Germinal center (tissue), 1 donor: ENCODE measurements around the gene DCAF6.

Experiments
- DNase-seq: peaks from one replicate; pipeline ENCODE4 v3.0.0; 2012; ENCODE audit warnings: mixed read lengths, low spot score

The DCAF6 gene

DNA sequence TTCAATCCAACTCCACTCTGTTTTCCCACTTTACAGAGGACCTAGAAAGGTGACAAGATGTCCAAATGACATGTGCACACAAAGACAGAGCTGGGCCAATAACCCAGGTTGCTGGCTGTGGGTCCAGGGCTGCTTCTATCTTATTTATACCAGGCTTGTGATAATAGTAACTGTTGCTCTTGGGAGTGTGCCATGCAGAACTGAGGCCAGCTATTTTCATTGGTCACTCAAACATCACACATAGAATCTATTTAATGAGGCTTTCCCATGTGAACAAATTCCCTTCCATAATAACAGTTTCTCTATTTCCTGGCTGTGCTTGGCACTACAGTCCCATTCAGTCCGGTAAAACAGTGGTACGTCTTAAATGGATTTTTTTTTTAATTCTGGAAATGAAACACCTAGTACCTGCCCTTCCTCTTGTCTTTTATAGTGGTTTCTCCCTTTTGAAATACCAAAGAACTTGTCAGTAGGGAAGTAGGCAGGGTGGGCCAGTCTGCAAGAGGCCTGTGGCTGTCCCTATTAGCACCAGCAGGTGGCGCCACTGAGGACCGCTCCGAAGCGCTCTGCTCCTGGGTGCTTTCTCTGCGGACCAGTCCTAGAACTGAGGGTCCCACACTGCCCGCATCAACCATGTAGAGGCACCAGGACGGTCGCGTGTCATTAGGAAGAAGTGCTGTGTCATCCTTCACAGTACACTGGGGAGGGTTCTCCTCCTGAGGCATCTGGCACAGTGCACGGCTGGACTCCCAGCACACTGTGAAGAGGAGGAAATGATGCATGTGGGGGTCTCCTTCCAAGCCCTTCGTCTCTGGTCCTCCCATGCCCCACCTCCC is 148.1 kb downstream of the DCAF6 start:
- DNase-seq: peak; percentile 67

DNA sequence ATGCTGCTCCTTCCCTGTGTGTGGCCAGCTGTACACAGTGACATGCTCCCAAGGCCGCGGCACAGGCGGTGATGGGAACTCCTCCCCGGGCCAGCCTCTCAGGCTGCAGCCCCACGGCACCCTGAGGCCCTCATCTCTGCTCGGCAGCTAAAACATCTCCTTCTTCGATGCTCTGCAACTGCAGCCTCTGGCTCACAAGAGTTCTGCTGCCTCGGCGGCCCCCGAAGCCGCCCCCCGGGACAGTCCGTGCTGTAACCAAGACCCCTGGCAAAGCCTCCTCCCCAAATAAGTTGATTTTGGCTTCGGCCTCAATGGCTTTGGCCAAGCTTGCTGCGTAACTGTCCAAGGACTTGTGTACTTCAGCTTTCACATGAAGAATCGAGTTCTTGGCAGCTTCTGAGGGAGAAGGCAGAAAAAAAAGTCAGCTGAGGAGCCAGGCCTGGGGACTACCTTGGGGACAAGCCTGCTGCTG is 149.0 kb downstream of the DCAF6 start:
- DNase-seq: no peak

DNA sequence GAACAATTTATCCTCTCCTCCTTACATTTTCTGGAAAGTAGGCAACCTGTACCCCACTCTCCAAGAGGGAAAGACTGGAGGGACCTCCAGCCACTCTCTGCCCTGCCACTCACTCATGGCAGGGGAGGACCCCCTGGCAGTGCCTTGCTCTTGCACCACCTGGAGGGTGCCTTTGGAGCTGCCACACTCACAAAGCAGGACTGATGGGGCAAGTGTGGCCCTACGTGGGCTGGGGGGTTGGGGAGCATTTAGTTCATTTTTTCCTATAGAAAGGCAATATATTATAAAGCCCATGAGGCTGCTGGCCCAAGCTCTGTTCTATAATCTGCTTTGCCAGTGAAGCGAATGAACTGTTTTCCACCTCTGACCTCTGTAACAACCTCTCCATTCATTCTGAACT is 150.0 kb downstream of the DCAF6 start:
- DNase-seq: no peak

DNA sequence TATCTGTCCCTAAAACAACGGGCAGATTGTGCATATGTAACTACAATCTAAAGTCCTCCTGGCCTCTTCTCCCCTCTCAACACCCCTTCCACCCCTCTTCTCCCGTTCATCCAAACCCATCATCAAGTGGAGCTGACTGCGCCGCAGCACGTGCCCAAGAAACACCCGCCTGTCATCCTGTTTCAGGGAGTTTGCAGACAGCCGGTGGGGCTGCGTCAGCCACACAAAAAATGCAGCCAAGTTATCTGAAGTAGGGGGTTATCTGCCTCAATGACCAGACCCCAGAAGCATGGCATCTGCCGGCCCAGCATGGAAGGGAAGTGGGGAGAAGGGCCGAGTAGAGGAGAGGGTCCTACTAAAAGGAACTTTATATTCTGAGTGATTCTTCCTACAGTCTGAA is 151.2 kb downstream of the DCAF6 start:
- no peak for DNase-seq

DNA sequence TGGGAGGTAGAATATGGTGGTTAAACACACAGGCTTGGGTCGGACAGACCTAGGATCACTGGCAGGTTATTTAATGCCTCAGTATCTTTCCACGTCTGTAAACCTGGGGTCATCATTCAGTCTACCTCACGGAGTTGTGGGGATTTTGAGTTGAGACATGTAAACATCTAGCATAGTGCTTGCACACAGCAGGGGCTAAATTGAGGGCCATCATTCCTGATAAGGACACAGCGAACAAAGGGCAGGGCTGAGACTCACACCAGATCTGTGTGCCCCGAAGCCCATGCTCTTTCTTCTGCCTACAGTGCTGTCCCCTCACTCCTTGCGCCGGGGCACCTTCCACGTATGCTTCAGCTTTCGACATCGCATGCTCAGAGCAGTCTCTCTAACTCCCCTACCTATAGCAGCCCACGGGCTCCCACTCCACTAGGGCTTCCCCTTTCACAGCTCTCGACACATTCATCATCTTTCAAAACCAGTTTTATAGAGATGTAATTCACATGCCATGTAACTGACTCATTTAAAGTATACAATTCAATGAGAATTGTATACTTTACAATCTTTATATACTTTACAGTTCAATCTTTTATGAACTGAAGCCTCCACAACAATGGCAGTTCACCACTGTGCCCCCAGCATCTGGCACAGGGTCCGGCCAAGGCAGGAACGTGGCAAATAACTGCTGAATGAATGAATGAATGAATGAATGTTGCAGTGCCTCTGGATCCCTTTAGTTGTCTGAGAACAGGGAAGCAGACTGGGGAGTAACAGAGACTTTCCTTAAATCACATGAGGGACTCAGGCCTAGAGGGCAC is 152.2 kb downstream of the DCAF6 start:
- no peak for DNase-seq

DNA sequence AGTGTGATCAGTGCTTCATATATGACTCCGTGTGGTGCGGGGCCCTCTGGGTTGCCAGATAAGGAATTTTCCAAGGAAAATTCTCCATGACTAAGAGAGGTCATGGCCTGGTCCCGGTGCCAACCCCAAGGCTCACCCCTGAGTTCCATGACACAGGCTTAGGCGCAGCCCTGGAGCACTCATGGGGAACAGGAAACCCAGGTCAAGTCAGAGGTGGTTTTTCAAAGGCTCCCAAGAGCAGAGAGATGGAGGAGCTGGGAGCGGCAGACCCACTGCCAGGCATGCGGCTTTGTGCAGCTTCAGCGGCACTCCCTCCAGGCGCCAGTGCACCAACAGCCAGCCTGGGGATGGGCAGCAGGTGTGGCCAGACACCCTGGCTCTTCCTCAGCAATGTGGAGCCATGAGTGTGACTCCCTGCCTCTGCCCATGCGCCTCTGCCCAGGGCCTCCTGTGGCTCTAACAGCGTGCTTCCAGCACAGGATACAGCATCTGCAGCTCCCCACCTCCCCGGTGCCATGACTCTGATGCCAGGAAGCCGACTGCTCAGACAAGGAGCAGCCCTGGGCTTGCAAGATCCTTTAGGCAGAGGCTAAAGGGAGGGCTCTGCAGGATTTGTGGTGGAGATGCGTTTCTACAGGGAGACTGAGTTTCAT is 153.0 kb downstream of the DCAF6 start:
- DNase-seq: no peak

DNA sequence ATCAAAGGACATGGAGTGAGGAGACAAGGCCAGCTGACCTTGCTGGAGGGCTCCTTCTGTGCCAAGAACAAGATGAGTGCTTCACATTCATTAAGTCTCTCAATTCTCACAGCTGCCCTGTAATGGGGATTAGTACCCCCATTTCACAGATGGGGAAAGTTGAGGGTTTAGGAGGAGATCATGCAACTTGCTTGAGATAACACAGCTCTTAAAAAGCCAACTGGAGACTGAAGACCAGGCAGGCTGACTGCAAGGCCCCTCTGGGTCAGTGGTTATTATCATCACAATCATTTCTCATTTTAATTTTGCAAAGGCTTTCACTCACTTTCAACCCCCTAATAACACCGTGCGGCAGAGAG is 153.5 kb downstream of the DCAF6 start:
- no peak for DNase-seq

DNA sequence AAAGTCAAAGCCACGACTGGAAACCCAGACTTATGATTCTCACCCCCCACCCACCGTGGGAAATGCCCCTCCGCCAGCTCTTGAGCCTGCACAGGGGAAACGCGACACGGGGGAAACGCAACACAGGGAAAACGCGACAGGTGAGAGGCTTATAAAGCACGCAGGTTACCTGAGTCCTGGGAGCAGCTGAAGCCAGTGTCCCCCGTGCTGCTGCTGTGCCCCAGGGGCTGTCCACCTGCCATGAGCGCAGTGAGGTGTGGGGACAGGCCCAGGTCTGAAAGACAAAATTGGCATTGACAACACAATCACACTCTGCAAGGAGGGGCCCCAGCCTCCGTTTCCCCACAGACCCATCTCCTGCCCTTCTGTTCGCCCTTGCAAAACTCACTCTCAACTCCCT is 153.9 kb downstream of the DCAF6 start:
- DNase-seq: no peak

DNA sequence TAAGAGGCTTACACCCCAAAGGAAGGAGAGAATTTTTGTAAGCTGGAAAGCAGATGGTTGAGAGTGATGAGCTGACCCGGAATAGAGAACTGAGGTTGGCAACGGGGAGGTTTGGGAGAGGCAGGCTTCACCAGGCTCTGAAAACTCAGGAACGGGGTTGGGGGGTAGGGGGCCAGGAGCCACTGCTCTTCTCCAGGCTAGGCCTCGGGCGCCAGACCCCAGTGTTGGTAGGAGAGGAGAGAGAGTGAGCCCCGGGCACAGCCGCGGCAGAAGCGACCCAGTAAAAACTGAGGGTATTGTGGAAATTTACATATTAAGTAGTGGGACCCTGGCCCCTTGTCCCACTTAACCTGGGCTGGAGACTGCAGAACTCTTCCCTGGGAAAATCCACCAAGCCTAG is 154.6 kb downstream of the DCAF6 start:
- no peak for DNase-seq

DNA sequence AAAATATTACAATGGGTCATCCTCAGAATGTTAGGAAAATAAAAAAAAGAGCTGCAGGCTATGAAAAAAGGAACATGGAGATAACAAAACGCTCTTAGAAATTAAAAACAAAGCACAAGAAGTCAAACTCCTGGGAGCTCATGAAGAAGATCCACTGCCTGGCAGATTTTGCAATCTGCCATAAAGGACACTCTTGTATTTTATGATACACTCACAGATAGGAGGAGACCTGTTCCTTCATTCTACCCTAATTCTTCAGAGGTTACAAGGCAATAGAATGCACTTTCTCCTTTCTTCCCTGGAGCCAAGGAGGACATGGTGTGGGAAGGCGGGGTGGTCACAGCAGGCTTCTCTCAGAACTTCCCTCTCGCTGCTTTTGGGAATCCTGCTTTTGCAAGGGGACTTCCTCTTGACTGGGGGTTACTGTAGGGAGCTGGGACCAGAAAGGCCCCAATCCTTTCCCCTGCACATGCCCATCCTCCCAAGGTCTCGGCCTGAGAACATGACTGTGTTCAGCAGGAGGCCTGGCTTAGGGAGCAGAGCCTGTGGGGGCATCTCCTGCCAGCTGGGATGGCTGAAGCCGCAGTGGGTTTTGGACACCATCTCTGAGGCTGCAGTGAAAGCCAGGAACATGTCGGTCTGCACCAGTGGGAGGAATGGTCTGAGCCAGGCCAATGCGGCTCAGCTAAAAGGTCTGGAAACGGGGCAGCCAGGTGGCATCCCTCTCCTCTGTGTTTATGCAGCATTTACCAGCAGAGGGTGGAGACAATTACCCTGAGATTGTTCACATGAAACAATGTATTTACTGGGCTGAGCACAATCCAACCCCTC is 155.5 kb downstream of the DCAF6 start:
- no peak for DNase-seq

DNA sequence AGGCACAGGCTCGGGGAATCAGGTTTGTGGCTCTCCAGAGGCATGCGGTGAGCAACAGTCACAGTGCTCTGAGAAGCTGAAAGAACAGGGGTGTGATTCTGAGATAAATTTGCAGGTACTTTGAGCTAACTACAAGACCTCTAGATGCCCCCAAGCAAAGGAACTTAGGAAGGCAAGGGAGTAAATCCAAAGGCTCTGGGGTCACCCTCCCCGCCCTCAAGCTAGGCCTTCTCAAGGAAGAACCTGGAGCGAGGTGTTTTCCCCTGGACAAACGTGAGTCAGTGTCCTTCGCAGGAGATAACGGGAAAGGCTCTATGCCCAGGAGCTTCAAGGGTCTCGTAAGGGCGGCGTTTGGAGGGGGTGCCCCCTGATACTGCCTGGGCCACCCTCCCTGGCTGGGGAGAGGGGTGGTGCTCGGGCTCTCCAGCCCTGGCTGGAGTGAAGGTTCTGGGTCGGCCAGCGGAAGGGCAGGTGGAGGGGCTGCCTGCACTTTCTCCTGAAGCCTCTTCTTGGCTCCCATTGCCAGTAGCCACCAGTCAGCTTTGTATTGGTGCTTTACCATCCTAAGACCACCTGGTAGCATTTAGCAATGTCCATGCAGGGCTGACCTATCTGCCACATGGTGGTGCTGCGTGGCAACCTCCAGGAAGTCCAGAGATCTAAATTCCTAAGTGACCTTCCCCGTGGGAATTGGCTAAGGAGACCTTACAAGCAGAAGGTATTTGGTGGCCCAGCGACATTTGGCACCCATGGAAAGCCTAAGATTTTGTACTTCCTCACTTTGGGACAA is 156.3 kb downstream of the DCAF6 start:
- no peak for DNase-seq

DNA sequence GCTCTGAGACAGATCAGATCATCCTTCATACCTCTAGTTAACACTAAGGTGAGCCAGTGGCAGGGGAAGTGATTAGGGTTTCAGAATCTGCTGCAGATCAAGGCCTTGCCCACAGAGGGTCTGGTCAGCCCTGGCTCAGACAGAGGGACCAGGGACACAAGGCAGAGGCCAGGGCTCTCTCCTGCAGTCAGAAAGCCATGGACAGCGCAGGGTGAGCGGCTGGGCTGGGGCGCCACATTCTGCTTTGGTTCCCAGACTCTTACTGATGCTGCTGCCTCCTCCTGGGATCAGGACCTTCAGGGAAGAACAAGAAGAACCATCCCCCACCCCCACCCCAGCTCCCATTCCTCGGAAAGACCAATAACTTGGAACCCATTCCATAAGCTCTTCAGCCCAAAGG is 157.1 kb downstream of the DCAF6 start:
- no peak for DNase-seq

DNA sequence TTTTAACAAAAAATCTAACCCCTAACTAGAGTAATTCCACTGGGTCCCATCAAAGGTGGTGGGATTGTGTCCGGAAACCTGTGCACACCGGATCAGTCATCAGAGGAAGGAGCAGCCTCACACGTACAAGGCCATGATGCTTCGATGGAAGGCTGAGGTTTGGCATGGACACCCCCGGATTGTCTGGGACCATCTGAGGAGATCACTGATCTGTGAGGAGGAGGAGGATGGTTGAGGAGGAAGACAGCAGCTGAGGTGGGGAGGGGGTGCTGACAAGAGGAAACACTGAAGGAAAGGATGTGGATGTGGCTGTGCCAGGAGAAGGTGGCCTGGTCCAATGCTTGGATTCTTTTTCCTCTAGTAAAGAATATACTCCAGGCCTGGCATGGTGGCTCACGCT is 159.0 kb downstream of the DCAF6 start:
- no peak for DNase-seq

DNA sequence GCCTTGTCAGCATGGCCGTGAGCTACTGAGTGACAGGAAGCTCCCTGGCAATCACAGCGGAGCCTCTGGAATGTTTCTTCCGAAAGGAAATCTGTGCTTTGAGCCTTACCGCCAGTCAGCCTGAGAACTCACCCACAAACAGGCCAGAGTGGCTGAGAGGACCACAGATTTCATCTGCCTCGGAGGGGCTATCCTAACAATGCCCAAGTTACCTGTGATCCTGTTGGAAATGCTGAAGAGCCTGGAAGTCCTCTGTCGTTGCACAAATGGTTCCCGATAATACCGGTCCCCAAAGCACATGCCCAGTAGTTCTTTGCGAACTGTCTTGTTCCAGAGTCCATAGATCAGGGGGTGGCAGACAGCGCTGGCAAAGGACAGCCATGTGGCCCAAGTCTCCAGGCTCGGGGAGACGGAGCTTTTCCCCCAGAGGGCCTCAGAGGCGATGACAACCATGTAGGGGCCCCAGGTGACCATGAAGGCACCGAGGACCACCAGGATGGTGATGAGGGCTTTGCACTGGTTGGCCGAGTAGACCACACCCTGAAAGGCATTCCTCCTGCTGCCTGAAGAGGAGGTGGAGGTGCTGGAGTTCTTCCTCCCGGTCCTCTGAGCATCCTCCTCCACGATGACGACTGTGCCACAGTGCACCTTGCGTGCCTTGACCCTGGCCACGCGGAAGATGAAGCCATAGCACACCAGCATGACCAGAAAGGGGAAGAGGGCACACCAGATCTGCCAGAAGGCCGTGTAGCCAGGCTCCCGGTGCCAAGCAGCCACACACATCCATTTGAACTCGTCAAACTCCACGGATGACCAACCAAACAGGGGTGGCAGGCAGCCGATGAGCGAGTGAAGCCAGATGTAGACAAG is 160.0 kb downstream of the DCAF6 start:
- DNase-seq: no peak

DNA sequence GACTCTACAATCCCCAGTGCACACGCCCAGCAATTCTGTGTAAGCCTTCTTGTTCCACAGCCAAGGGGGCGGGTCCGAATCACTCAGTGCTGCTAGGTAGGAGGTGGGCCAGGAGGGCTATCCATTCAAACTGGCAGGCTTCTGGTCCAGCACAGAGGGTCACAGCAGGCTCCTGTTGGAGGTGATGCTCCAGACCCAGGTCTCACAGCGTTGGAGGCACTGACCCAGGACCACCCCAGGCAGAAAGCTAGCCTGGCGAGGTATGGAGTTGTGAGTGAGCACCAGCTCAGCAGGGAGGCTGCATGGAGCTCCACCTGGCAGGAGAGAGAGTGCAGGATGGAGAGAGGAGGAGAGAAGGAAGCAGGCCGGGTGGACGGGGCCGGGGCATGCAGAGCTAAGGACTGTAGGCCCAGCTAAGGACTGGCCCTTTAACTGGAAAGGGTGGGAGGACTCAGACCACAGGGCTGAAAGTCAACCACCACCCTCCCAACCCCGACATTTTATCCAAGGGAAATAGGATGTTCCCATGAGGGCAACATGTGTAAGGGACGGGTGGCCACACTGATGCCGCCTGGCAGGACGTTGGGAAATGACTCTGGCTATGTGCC is 161.5 kb downstream of the DCAF6 start:
- DNase-seq: no peak

DNA sequence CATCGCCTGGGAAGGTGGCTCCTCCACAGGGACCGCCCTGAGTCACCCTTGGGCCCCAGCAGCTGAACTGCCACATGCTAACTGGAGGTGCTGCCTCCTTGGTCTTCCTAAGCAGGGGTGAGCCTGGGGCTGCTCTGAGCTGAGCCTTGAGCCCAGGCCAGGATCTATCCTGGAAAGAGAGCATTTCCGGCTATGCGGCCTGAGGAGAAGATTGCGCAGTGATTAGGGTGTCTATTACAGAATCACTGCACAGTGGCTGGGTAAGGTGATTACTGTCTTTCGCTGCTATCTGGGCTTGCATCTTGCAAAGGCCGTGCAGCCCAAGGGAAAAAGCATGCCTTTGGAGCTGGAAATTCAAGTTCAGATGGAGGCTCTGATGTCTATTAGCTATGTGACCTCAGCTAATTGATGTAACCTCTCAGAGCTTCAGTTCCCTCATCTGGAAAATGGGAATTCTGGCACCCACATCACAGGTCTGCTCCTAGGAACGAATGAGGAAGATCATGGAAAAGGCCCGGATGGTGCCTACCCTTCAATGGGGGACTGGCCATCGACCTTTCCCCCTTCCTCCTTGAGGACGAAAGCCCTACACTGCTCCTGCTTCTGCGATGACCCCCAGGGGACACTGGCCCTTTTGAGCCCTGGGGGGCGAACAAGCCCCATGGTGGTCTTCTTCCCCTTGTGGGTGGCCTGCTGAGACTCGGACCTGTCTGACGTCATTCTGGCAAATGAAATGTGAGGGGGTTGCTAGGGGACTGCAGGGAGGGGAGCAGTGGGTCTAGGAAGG is 162.2 kb downstream of the DCAF6 start:
- DNase-seq: no peak

DNA sequence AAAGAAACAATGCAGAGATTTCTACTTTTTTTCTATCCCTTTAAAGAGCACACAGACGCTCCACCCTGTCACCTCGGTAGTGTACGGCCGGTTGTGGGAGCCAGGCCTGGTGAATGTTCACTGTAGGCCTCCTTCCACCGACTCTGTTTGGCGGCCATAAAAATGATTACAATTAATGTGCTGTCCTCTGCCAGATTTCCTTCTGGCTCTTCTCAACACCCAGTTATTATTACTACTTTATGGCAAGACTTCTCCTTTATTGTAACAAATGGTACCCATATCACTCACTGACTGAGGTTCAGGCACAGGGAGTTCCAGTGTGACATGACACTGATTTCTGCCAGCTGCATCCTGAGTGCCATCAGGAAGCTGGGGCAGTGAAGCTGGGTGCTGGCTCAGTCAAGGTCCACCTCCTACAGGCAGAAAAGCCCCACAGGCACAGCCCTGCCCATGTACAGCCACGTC is 162.9 kb downstream of the DCAF6 start:
- DNase-seq: no peak

DNA sequence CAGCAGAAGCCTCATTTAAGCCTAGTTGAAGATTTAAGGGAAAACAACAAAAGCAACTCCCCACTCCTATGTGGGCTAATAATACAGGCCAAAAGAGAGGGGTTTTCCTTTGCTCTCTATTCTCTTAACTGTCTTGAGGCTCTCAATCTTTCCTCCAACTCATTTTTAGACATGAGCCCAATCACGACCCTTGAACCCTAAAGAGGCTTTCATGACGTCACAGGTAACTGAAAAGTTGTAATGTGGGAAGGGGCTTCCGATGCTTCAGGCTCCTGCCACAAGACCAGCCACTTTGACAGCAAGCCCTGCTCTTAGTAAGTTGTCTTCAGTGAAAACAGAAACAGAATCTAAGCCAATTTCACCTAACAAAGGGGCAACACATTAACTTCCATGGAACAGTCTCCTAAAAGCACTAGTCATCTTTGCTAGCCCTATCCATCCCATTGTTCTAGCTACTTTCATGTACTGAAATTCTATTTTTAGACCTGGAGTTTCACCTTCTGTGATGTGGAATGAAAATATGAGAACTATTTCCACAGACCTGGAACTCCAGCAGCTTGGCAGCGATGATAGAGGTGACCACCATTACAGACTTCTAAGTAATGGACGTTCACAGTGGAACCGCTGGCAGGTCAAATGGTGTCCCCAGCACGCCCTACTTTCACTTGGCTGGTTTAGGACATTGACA is 164.0 kb downstream of the DCAF6 start:
- DNase-seq: no peak
